HepG2 (cell line): ENCODE measurements around the gene SCAANT1. TPM values are rescaled to one million over a fixed set of nuclear protein-coding genes. Genes with fewer than 3 reads are reported as not detected.

ENCODE experiments used
- ATAC-seq: fragments of 200-7000 bp; cut with Tn5 transposase; 3 replicates; pipeline ENCODE4 v1.9.1; 2020; ENCODE audit warnings: mild to moderate bottlenecking, moderate library complexity
- BruUV-seq: library from RNA; stranded (reverse); fragments of 400-500 nt; replicated peaks from 2 replicates; lab custom pipeline; 2021; lab: Mats Ljungman, UMichigan
- CTCF ChIA-PET: fragments of 300-600 bp; formaldehyde crosslinking; extraction: SDS; loops from one replicate; lab custom pipeline; 2021; ENCODE audit warnings: low total read pairs, inconsistent platforms, low intra/inter-chr PET ratio; lab: Yijun Ruan, JAX
- POLR2A ChIA-PET: fragments of 350-600 bp; sonication (Branson Sonifier 250); formaldehyde crosslinking; loops from one replicate; lab custom pipeline; 2020; ENCODE audit warnings: antibody characterized with exemption, inconsistent platforms; lab: Yijun Ruan, JAX
- DNase-seq: peaks from one replicate; pipeline ENCODE4 v3.0.0-alpha.2; 2015; ENCODE audit warnings: low spot score
- FAIRE-seq: peaks from 3 replicates; lab custom pipeline; 2011; peaks lifted over from hg19 to GRCh38; lab: Jason Lieb, UNC
- H2AFZ ChIP-seq: one replicate; pipeline ENCODE4 v1.6.1; 2011; ENCODE audit warnings: low read length, inconsistent platforms
- H3K27ac ChIP-seq: fragments of 300-600 bp; 3 replicates; pipeline ENCODE4 v1.8.0; 2011; ENCODE audit warnings: mixed run types, mild to moderate bottlenecking, mixed read lengths, low read length, inconsistent platforms; ENCODE audit not compliant: insufficient read depth; ENCODE audit errors: extremely low read length
- H3K27me3 ChIP-seq, 2 experiments: fragments of 200-600 bp in 1 of 2; 2 replicates in 1 of 2; 3 replicates in 1 of 2; pipeline versions ENCODE4 v1.6.0 to v1.8.0; 2011; ENCODE audit warnings: low read length in 2 of 2, mild to moderate bottlenecking in 2 of 2, moderate library complexity in 2 of 2, inconsistent platforms in 1 of 2; ENCODE audit not compliant: insufficient read depth in 2 of 2, control insufficient read depth in 1 of 2
- H3K36me3 ChIP-seq, 2 experiments: fragments of 200-600 bp in 1 of 2; replicated peaks in 1 of 2; 2 replicates in 1 of 2; 3 replicates in 1 of 2; pipeline versions ENCODE4 v1.5.1 to v1.8.0; 2011; ENCODE audit warnings: low read length in 2 of 2, inconsistent platforms in 1 of 2; ENCODE audit not compliant: insufficient read depth in 2 of 2, control insufficient read depth in 1 of 2
- H3K4me1 ChIP-seq: 2 replicates; pipeline ENCODE4 v1.5.1; 2012; ENCODE audit warnings: low read length, inconsistent platforms; ENCODE audit not compliant: insufficient read depth
- H3K4me2 ChIP-seq: 2 replicates; pipeline ENCODE4 v1.6.0; 2011; ENCODE audit warnings: low read depth, low read length, inconsistent platforms
- H3K4me3 ChIP-seq, 3 experiments: fragments of 200-600 bp in 1 of 3; sonication (generic), shearing (Covaris generic) in 1 of 3; replicated peaks in 1 of 3; 2 replicates each; pipeline ENCODE4 v1.5.1; 2011 to 2016; ENCODE audit warnings: low read length in 3 of 3, inconsistent platforms in 2 of 3, low read depth in 2 of 3, mild to moderate bottlenecking in 2 of 3, control low read depth in 1 of 3, mixed read lengths in 1 of 3; ENCODE audit not compliant: insufficient read depth in 1 of 3
- H3K79me2 ChIP-seq: one replicate; pipeline ENCODE4 v1.6.1; 2011; ENCODE audit warnings: low read length, inconsistent platforms; ENCODE audit not compliant: insufficient read depth
- H3K9ac ChIP-seq: 2 replicates; pipeline ENCODE4 v1.6.0; 2011; ENCODE audit warnings: mild to moderate bottlenecking, low read depth, low read length, inconsistent platforms; ENCODE audit not compliant: insufficient read depth
- H3K9me3 ChIP-seq: 2 replicates; pipeline ENCODE4 v1.5.1; 2012; ENCODE audit warnings: mild to moderate bottlenecking, low read length
- H4K20me1 ChIP-seq: 2 replicates; pipeline ENCODE4 v1.6.0; 2011; ENCODE audit warnings: inconsistent platforms, mild to moderate bottlenecking, low read length, moderate library complexity; ENCODE audit not compliant: insufficient read depth
- FOXA3 ChIP-seq: IDR thresholded peaks from 2 replicates; pipeline ENCODE4 v1.6.1; 2016; ENCODE audit warnings: missing genetic modification reagents, missing compliant biosample characterization
- HDAC1 ChIP-seq: sonication (generic); formaldehyde crosslinking; IDR thresholded peaks from 2 replicates; pipeline ENCODE4 v1.5.1; 2020; ENCODE audit warnings: mild to moderate bottlenecking, missing genetic modification reagents
- JUNB ChIP-seq: sonication (generic); formaldehyde crosslinking; IDR thresholded peaks from 2 replicates; pipeline ENCODE4 v1.8.0; 2022; ENCODE audit warnings: missing genetic modification reagents, mild to moderate bottlenecking, borderline replicate concordance
- RAD21 ChIP-seq: fragments of 450-650 bp; formaldehyde crosslinking; IDR thresholded peaks from 2 replicates; pipeline ENCODE4 v1.5.0; 2020; ENCODE audit warnings: mild to moderate bottlenecking
- SMC3 ChIP-seq: IDR thresholded peaks from 2 replicates; pipeline ENCODE4 v1.6.1; 2011; ENCODE audit warnings: low read length, improper control_type of control experiment
- SRSF9 ChIP-seq: fragments of 200-400 bp; formaldehyde crosslinking; IDR thresholded peaks from 2 replicates; pipeline ENCODE4 v1.6.1; 2018; ENCODE audit warnings: borderline replicate concordance, mild to moderate bottlenecking, low read depth, low read length; ENCODE audit not compliant: insufficient read depth, poor library complexity, severe bottlenecking
- STAG1 ChIP-seq: sonication (generic); formaldehyde crosslinking; IDR thresholded peaks from 2 replicates; pipeline ENCODE4 v1.4.0; 2020; ENCODE audit warnings: missing genetic modification reagents
- ZNF292 ChIP-seq: sonication (generic); formaldehyde crosslinking; IDR thresholded peaks from 2 replicates; pipeline ENCODE4 v1.8.1; 2022; ENCODE audit warnings: mild to moderate bottlenecking, low read depth, missing genetic modification reagents, borderline replicate concordance
- ZNF446 ChIP-seq: sonication (generic); formaldehyde crosslinking; IDR thresholded peaks from 2 replicates; pipeline ENCODE4 v1.5.0; 2020; ENCODE audit warnings: mild to moderate bottlenecking, missing genetic modification reagents
- ZNF605 ChIP-seq: sonication (generic); formaldehyde crosslinking; IDR thresholded peaks from 2 replicates; pipeline ENCODE4 v1.8.0; 2022; ENCODE audit warnings: mild to moderate bottlenecking, missing genetic modification reagents
- WGBS: methylation state at CpG from one replicate; pipeline ENCODE4 v1.1.6; 2017; ENCODE audit warnings: low lambda C conversion rate; 5-methylcytosine and 5-hydroxymethylcytosine counted together
- in situ Hi-C: cut with HindIII; loops from 2 replicates; pipeline ENCODE4 v1.10.0; 2017; ENCODE audit warnings: low pct_unique_long_range_greater_than_20kb; ENCODE audit not compliant: extremely low pct_ligation_motif_present
- intact Hi-C: fragments of 100-400 bp; cut with micrococcal nuclease; formaldehyde crosslinking; loops from one replicate; pipeline ENCODE4 v1.10.0; 2022; ENCODE audit not compliant: unreplicated experiment
- polyA plus RNA-seq, 8 experiments: library from polyadenylated mRNA; depleted of rRNA in 3 of 8; stranded (reverse) in 7 of 8; unstranded in 1 of 8; fragments of >200 nt; fragmentation: Illumina TruSeq in 4 of 8; extraction: Trizol in 4 of 8; gene quantifications; 2 replicates each; pipeline versions ENCODE4 v1.2.1 to v1.2.3, GENCODE V29; 2011 to 2016; ENCODE audit warnings: low read depth in 4 of 8, missing spikeins in 1 of 8, mixed read lengths in 1 of 8; ENCODE audit not compliant: insufficient read depth in 1 of 8
- total RNA-seq, 5 experiments: library from RNA; depleted of rRNA; stranded (reverse); fragments of >200 nt; fragmentation: Illumina TruSeq; extraction: Trizol; gene quantifications; 2 replicates each; pipeline ENCODE4 v1.2.3, GENCODE V29; 2016; ENCODE audit warnings: low read depth in 1 of 5
- TF ChIP-seq, protein P1 (sequence below): IDR thresholded peaks from 2 replicates; pipeline ENCODE4 v1.6.1; 2016; ENCODE audit warnings: missing biosample characterization, missing genetic modification reagents, low read depth
- TF ChIP-seq, protein P2 (sequence below), 2 experiments: sonication (generic) in 1 of 2; formaldehyde crosslinking in 1 of 2; IDR thresholded peaks; 2 replicates each; pipeline versions ENCODE4 v1.5.1 to v1.6.1; 2011 to 2020; ENCODE audit warnings: borderline replicate concordance in 1 of 2, low read depth in 1 of 2, low read length in 1 of 2, mild to moderate bottlenecking in 1 of 2, missing genetic modification reagents in 1 of 2, moderate library complexity in 1 of 2
- TF ChIP-seq, protein P3 (sequence below): sonication (generic); formaldehyde crosslinking; IDR thresholded peaks from 2 replicates; pipeline ENCODE4 v1.5.0; 2020; ENCODE audit warnings: mild to moderate bottlenecking, missing genetic modification reagents, moderate library complexity

The SCAANT1 gene
- total and polyA plus RNA-seq, 2 of the 13 experiments (the other 11 are each of a cell fraction or from before 2014, with no cell fraction given) = not detected

DNA sequence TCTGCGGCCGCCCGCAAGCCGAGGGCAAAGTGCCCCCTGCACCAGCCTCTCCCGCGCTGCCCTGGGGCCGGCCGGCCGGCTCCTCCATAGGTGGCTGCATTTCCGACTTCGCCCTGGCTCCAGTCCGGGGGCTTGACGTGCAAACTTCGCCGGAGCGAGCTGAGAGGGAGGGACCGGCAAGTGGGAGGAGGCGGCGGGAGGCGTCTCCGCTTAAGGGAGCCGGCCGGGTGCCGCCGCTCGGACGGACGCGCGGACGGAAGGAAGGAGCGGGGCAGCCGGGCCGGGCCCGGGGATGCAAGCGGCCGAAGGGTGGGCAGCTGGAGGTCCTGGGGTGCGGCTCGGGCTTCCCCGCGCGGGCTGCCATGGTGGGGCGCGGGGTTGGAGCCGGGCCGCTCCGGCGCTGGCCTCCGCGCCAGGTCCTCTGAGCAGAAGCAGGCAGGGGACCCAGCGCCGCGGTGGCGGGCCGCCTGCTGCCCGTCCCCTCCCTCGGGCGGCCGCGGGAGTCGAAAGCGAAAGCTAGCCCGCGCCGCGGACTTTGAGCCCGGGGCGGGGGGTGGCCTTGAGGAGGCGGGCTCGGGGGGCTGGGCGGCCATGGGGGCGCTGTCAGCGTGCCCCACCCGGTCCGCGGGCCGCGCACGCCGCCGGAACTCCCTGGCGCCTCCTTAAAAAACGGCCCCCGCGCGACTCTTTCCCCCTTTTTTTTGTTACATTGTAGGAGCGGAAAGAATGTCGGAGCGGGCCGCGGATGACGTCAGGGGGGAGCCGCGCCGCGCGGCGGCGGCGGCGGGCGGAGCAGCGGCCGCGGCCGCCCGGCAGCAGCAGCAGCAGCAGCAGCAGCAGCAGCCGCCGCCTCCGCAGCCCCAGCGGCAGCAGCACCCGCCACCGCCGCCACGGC, at the start of gene SCAANT1 (continued):
- TF ChIP-seq, protein P1, sequence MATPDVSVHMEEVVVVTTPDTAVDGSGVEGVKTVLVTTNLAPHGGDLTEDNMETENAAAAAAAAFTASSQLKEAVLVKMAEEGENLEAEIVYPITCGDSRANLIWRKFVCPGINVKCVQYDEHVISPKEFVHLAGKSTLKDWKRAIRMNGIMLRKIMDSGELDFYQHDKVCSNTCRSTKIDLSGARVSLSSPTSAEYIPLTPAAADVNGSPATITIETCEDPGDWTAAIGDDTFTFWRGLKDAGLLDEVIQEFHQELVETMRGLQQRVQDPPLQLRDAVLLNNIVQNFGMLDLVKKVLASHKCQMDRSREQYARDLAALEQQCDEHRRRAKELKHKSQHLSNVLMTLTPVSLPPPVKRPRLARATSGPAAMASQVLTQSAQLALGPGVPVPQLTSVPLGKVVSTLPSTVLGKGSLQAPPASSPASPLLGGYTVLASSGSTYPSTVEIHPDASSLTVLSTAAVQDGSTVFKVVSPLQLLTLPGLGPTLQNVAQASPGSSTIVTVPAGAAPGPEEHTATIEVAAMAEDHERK = no peak
- TF ChIP-seq ZNF605 (CRISPR knock-in tag) = 0 out of 2 replicates have a peak, but pooled peaks have one; percentile 17
- no peak for TF ChIP-seq JUNB (CRISPR knock-in tag)
- peak; percentile 79 for TF ChIP-seq HDAC1 (CRISPR knock-in tag)
- TF ChIP-seq ZNF446 (CRISPR knock-in tag) = no peak
- TF ChIP-seq SRSF9 = no peak

DNA sequence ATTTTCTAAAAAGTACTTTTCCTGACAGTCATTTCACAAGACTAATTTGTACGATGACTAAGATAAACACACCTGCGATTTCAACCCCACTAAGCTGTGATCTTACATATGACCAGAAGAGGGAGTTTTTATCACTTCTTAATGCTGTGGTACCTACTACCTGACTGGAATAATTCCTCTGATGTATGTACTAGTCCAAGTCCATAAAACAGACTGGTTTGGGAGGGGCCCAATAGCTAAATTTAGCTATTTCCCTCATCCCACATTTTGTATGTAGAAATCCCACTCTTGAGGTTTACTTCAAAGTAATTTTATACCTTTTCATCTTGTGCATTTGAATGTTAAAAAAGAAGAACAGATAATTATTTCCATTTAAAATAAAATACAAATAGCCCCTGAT, 49.7 kb upstream of the SCAANT1 start:
- H3K79me2 ChIP-seq = peaks cover 3% of the 10 kb centered on the region
- DNase-seq (peak; percentile 52), FAIRE-seq (peak; percentile 64), ATAC-seq (peak; percentile 88)
- no peak overlapping the region for H2AFZ ChIP-seq
- H3K36me3 ChIP-seq = no peaks in the 10 kb centered on the region
- H3K4me2 ChIP-seq = no peak overlapping the region
- no peaks in the 10 kb centered on the region for H3K9me3 ChIP-seq
- H3K9ac ChIP-seq = no peak overlapping the region
- H3K27ac ChIP-seq = no peak overlapping the region
- H3K4me3 ChIP-seq = no peak overlapping the region
- ChIA-PET POLR2A (interaction anchor here (0.9 kb wide), 1 partner anchor 50 kb away, joined by 3 read pairs; the partner anchor contains the start of gene SCAANT1), CTCF (interaction anchor here (3.8 kb wide), 1 partner anchor 31 kb away, joined by 35 read pairs; no protein-coding TSS in a partner anchor)
- 32% methylated on average over 2 of the region's 2 CpGs for WGBS
- no TSS peak for BruUV-seq
- H3K4me1 ChIP-seq = peaks cover 11% of the 10 kb centered on the region
- intact Hi-C loops (loop anchor here (1.0 to 5.0 kb wide), 3 partner anchors 31 to 60 kb away; partner anchors contain the start of genes PSMD6 and SCAANT1), in situ Hi-C loops (loop anchor here (5.0 kb wide), 1 partner anchor 35 kb away; no protein-coding TSS in a partner anchor)
- H4K20me1 ChIP-seq = no peaks in the 10 kb centered on the region
- no peaks in the 10 kb centered on the region for H3K27me3 ChIP-seq
- TF ChIP-seq, protein P2, sequence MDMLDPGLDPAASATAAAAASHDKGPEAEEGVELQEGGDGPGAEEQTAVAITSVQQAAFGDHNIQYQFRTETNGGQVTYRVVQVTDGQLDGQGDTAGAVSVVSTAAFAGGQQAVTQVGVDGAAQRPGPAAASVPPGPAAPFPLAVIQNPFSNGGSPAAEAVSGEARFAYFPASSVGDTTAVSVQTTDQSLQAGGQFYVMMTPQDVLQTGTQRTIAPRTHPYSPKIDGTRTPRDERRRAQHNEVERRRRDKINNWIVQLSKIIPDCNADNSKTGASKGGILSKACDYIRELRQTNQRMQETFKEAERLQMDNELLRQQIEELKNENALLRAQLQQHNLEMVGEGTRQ (IDR thresholded peaks at IDR 0.05; ENCODE audit: low read depth, low read length) = no peak
- TF ChIP-seq, protein P2 (CRISPR knock-in tag; IDR thresholded peaks at IDR 0.05; ENCODE audit: borderline replicate concordance) = no peak
- TF ChIP-seq ZNF292 (no peak), SMC3 (peak; percentile 68), STAG1 (CRISPR knock-in tag) (peak; percentile 64), RAD21 (peak; percentile 38; the same call in 1 of the 2 replicates), FOXA3 (peak; percentile 29; the same call in 1 of the 2 replicates)
- TF ChIP-seq, protein P3, sequence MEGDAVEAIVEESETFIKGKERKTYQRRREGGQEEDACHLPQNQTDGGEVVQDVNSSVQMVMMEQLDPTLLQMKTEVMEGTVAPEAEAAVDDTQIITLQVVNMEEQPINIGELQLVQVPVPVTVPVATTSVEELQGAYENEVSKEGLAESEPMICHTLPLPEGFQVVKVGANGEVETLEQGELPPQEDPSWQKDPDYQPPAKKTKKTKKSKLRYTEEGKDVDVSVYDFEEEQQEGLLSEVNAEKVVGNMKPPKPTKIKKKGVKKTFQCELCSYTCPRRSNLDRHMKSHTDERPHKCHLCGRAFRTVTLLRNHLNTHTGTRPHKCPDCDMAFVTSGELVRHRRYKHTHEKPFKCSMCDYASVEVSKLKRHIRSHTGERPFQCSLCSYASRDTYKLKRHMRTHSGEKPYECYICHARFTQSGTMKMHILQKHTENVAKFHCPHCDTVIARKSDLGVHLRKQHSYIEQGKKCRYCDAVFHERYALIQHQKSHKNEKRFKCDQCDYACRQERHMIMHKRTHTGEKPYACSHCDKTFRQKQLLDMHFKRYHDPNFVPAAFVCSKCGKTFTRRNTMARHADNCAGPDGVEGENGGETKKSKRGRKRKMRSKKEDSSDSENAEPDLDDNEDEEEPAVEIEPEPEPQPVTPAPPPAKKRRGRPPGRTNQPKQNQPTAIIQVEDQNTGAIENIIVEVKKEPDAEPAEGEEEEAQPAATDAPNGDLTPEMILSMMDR (CRISPR knock-in tag) = peak; percentile 69
